ENCODE measurements around the gene IRF5. TPM values are rescaled to one million over a fixed set of nuclear protein-coding genes. Genes with fewer than 3 reads are reported as not detected.

Gene IRF5
- total RNA-seq (2014; rRNA removed): 0.19 and 0.75 TPM in 2 replicates
- polyA plus RNA-seq (2012): 0.21 TPM

GRCh38 chr7:128937647-128938543 lies at the start of gene IRF5:
Gene IRF5, plus strand, starts transcription at chr7:128937927. Its CDS starts 4,155 bp downstream, at chr7:128942082.
- DNase-seq (ENCODE audit: low read depth): peak; percentile 11

GRCh38 chr7:128888039-128888755 lies 49.5 kb upstream of the IRF5 start:
- DNase-seq (ENCODE audit: low read depth): no peak

- no peak for DNase-seq (ENCODE audit: low read depth)
These were observed 49.0 kb upstream of the IRF5 start for GRCh38 chr7:128888756-128889095.

- DNase-seq (ENCODE audit: low read depth): no peak
These were observed 48.6 kb upstream of the IRF5 start for GRCh38 chr7:128889121-128889520.

GRCh38 chr7:128890306-128891109 lies 47.2 kb upstream of the IRF5 start:
- DNase-seq (ENCODE audit: low read depth): no peak

GRCh38 chr7:128891110-128891941 lies 46.4 kb upstream of the IRF5 start:
- no peak for DNase-seq (ENCODE audit: low read depth)

GRCh38 chr7:128891942-128892269 lies 45.8 kb upstream of the IRF5 start:
- DNase-seq (ENCODE audit: low read depth): no peak

- DNase-seq (ENCODE audit: low read depth): no peak
These were observed 45.0 kb upstream of the IRF5 start for GRCh38 chr7:128892521-128893250.

GRCh38 chr7:128893251-128894100 lies 44.3 kb upstream of the IRF5 start:
- no peak for DNase-seq (ENCODE audit: low read depth)

GRCh38 chr7:128894101-128894440 lies 43.7 kb upstream of the IRF5 start:
- no peak for DNase-seq (ENCODE audit: low read depth)

GRCh38 chr7:128895320-128895719 lies 42.4 kb upstream of the IRF5 start:
- DNase-seq (ENCODE audit: low read depth): no peak

- no peak for DNase-seq (ENCODE audit: low read depth)
These were observed 38.3 kb upstream of the IRF5 start for GRCh38 chr7:128899392-128899791.

- DNase-seq (ENCODE audit: low read depth): no peak
These were observed 37.5 kb upstream of the IRF5 start for GRCh38 chr7:128900237-128900636.

GRCh38 chr7:128902761-128903585 lies 34.8 kb upstream of the IRF5 start:
- DNase-seq (ENCODE audit: low read depth): peak; percentile 55

- DNase-seq (ENCODE audit: low read depth): no peak
These were observed 33.9 kb upstream of the IRF5 start for GRCh38 chr7:128903621-128904361.

- DNase-seq (ENCODE audit: low read depth): peak; percentile 64
These were observed 33.1 kb upstream of the IRF5 start for GRCh38 chr7:128904381-128905197.

Data from LHCN-M2 (cell line).